ENCODE results near the gene FRRS1. TPM values are rescaled to one million over a fixed set of nuclear protein-coding genes. Genes with fewer than 3 reads are reported as not detected.

The FRRS1 gene
- total RNA-seq, 3 donors from 2014 or later = 0.82 to 0.86 (median 0.84) TPM

DNA sequence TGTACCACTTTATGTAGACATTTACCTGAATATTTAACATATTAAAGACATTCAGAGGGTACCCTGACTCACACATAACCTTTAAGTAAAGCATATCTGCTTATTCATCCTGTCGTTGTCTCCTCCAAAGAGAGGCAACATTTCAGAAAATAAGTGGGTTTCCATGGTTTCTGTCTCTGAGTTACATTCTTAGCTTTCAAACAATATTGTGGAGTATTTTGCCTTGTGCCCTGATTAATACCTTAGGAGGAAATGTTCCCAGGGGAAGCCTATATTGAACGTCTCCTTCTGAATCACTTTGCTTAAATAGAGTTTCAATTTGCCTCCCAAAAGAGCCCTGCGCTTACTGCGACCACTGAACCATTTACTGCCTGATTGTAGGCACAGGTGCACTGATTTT is 94.4 kb downstream of the FRRS1 start:
- no peak for ATAC-seq
- no peaks in the 10 kb centered on the region for H3K36me3 Mint-ChIP-seq (ENCODE audit: insufficient read depth)

DNA sequence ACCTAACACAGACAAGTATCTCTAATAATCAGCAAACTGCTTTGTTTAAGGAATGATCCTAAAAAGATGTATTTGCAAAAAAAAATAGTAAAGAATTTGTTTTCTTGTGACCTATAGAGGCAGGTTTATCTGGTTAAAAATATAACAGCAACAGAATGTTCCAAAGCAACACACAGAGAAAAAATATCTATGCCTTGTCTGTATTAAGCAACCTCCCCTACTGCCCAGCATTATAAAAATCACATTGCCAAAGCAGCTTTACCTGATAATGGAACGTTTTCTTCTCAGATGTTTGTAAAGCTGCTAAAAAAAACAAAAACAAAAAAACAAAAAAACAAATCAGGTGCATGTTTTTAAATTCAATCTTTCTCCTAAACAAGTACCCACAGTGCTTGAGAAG is 95.9 kb downstream of the FRRS1 start:
- Mint-ChIP-seq H3K9me3 (no peaks in the 10 kb centered on the region), H3K27me3 (ENCODE audit: low read depth) (peaks cover 23% of the 10 kb centered on the region), H3K4me3 (no peak overlapping the region), H3K4me1 (ENCODE audit: low read depth) (no peaks in the 10 kb centered on the region), H3K36me3 (ENCODE audit: insufficient read depth) (no peaks in the 10 kb centered on the region)
- DNase-seq (no peak), ATAC-seq (no peak)

More for the DNA sequence above, 94.4 kb downstream of the FRRS1 start:
- Mint-ChIP-seq H3K9me3 (no peaks in the 10 kb centered on the region), H3K4me3 (no peak overlapping the region), H3K4me1 (ENCODE audit: low read depth) (no peaks in the 10 kb centered on the region), H3K27me3 (ENCODE audit: low read depth) (peaks cover 23% of the 10 kb centered on the region)
- DNase-seq = no peak

DNA sequence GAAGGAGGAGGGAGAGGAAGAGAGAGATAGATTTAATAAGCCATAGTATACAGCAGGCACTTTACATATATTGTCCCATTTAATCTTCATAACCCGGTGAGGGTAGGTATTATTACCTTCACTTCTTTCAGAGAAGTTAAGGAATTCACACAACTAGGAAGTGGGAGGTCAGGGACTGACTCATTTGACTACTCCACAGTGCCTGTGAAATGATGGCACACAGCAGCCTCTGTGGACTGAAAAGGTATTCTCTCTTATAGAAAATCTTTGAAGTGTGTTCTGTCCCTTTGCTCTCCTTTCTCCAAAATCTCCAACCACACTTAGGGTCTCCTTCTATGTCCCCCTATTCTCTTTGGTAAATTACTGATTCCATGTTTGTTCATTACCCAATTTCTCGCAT is 96.6 kb downstream of the FRRS1 start:
- DNase-seq = no peak
- Mint-ChIP-seq H3K4me3 (no peak overlapping the region), H3K9me3 (no peaks in the 10 kb centered on the region), H3K4me1 (ENCODE audit: low read depth) (no peaks in the 10 kb centered on the region), H3K36me3 (ENCODE audit: insufficient read depth) (no peaks in the 10 kb centered on the region), H3K27me3 (ENCODE audit: low read depth) (peaks cover 23% of the 10 kb centered on the region)
- no peak for ATAC-seq

DNA sequence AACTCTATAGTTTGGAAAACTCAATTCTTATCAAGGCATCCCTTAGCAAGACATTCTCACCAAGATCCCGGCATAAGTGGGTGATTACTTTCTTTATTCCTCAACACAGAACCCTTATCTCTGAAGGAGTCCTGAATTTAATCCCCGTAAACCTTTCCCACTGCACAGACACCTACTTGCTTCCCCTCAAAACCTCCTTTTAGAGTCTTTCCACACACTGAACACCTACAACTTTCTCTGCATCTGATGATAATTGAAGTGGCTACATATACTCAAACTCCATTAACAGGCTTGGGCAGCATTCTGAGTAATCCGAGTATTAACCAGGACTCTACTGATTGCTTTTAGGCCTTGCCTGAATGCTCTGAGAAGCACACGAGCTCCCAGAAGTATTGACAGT is 97.1 kb downstream of the FRRS1 start:
- ATAC-seq (no peak), DNase-seq (no peak)
- Mint-ChIP-seq H3K4me3 (no peak overlapping the region), H3K4me1 (ENCODE audit: low read depth) (no peaks in the 10 kb centered on the region), H3K27me3 (ENCODE audit: low read depth) (peaks cover 23% of the 10 kb centered on the region), H3K9me3 (no peaks in the 10 kb centered on the region), H3K36me3 (ENCODE audit: insufficient read depth) (no peaks in the 10 kb centered on the region)

DNA sequence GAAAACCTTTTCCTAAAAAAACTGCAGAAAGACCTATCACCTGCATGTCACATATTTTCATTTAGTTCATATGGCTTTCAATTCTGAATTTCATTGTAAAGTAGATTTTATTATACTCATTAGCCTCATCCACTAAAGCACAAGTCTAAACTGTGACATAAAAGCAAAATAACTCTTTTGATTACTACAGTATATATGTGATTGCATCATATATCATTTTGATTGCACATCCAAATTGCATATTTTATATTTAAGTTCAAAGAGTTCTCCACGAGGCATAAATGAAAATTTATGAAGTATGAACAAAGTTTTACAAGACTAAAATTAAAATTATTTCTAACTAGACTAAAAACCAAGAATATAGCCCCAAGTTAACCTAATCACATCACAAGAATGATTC is 101.2 kb downstream of the FRRS1 start:
- Mint-ChIP-seq H3K4me3 (no peak overlapping the region), H3K27me3 (ENCODE audit: low read depth) (peaks cover 10% of the 10 kb centered on the region), H3K4me1 (ENCODE audit: low read depth) (no peaks in the 10 kb centered on the region), H3K9me3 (no peaks in the 10 kb centered on the region), H3K36me3 (ENCODE audit: insufficient read depth) (no peaks in the 10 kb centered on the region)
- DNase-seq (no peak), ATAC-seq (no peak)

DNA sequence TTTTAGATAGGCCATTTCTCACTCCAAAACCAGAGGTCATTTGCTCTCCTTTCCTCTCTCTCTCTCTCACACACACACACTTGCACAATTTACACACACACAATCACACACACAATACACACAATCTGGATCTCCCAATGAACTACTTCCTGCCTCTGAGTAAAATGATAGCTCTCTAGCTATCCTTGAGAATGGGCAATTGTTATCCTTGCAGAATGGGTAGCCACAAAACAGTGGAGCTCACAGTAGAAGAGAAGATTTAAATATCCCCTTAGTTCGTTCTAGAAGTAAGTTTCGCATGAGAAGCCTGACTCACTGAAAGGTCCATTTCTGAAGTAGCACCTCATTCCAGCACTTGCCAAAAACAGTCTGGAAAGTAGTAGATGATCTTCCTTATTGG is 102.9 kb downstream of the FRRS1 start:
- H3K4me3 Mint-ChIP-seq = no peak overlapping the region
- H3K9me3 Mint-ChIP-seq = no peaks in the 10 kb centered on the region
- peaks cover 7% of the 10 kb centered on the region for H3K27me3 Mint-ChIP-seq (ENCODE audit: low read depth)
- H3K4me1 Mint-ChIP-seq (ENCODE audit: low read depth) = no peaks in the 10 kb centered on the region
- ATAC-seq (no peak), DNase-seq (no peak)
- no peaks in the 10 kb centered on the region for H3K36me3 Mint-ChIP-seq (ENCODE audit: insufficient read depth)

DNA sequence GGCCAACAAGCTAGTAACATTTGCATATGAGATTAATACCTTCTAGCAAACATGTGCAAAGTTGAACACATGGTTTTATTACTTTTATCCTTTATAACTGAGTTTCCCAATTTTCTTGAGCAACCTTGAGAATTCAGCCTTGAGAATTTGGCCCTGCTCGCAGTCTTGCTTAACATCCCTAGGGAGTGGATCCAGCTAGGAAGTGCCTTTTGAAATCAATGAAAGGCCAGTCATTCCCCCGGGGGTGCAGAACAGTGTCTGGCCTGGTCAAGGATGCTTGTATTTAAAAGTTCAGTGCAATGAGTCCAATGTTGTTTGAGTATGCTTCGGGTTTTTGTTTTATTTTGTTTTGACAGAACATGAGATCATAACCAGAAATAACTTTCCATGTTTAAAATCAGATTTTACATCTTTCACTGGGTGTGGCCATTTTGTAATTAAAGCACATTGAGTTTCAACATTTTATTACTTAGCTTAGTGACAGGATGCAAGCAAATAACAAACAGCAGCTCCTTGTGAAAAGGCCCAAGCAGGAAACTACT is 103.8 kb downstream of the FRRS1 start:
- H3K4me1 Mint-ChIP-seq (ENCODE audit: low read depth) = no peaks in the 10 kb centered on the region
- no peak for DNase-seq
- no peaks in the 10 kb centered on the region for H3K9me3 Mint-ChIP-seq
- no peaks in the 10 kb centered on the region for H3K36me3 Mint-ChIP-seq (ENCODE audit: insufficient read depth)
- peaks cover 4% of the 10 kb centered on the region for H3K27me3 Mint-ChIP-seq (ENCODE audit: low read depth)
- ATAC-seq = no peak
- no peak overlapping the region for H3K4me3 Mint-ChIP-seq

DNA sequence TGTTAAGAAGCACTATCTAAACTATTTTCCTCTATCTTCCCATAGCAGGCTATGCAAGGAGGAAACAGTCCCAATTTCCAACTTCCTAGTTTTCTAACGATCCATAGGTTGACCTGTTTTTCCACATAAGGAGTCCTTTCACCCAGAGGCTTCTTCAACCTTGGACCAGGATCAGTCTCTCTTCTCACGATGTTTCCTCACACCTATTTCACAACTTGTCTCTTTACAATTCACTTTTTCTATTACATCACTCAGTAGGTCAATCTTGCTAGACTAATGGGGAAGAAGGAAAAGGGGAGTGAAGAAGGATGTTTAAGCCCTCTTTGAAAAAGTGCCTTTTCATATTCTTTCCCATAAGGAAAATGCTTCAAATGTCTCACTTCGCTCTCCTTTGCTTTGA is 104.7 kb downstream of the FRRS1 start:
- ATAC-seq (no peak), DNase-seq (no peak)
- H3K27me3 Mint-ChIP-seq (ENCODE audit: low read depth) = peaks cover 2% of the 10 kb centered on the region
- H3K36me3 Mint-ChIP-seq (ENCODE audit: insufficient read depth) = no peaks in the 10 kb centered on the region
- no peak overlapping the region for H3K4me3 Mint-ChIP-seq
- no peaks in the 10 kb centered on the region for H3K9me3 Mint-ChIP-seq
- no peaks in the 10 kb centered on the region for H3K4me1 Mint-ChIP-seq (ENCODE audit: low read depth)

DNA sequence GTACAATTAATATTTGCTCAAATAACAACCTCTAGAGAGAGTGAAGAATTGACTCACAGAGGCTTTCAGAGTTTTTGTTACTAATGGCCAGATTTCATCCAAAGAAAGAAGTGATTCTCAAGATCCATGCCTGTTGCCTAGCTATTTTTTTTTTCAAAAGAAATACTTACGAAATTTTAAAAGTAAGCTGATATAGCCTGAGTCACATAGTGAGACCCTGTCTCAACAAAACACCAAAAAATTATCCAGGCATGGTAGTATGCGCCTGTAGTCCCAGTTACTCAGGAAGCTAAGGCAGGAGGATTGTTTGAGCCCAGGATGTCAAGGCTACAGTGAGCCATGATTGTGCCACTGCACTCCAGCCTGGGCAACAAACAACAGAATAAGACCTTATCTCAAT is 105.9 kb downstream of the FRRS1 start:
- no peak overlapping the region for H3K4me3 Mint-ChIP-seq
- ATAC-seq (no peak), DNase-seq (no peak)
- no peaks in the 10 kb centered on the region for H3K4me1 Mint-ChIP-seq (ENCODE audit: low read depth)
- peaks cover 2% of the 10 kb centered on the region for H3K27me3 Mint-ChIP-seq (ENCODE audit: low read depth)
- no peaks in the 10 kb centered on the region for H3K36me3 Mint-ChIP-seq (ENCODE audit: insufficient read depth)
- H3K9me3 Mint-ChIP-seq = no peaks in the 10 kb centered on the region

DNA sequence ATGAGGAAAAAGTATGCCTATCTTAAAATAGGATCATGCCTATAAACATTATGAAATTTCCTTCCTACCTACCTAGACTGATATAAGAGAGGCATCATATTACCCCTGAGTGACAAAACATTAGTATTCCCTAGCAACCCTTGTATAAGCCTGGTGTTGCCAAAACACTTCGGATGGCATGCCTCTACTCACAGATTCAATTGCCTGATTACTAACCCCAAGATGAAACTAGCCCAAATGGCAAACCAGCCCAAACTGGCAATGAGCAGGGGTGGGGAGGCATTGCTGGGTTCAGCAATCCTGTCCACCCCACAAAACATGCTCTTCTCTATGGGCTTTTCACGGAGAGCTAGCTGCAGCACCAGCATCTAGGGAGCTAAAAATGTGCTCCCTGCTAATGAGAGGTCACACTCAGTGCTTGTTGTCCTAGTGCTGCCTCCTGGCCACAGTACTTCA is 106.7 kb downstream of the FRRS1 start:
- Mint-ChIP-seq H3K4me1 (ENCODE audit: low read depth) (no peaks in the 10 kb centered on the region), H3K36me3 (ENCODE audit: insufficient read depth) (no peaks in the 10 kb centered on the region), H3K9me3 (no peaks in the 10 kb centered on the region), H3K27me3 (ENCODE audit: low read depth) (peaks cover 2% of the 10 kb centered on the region), H3K4me3 (no peak overlapping the region)
- ATAC-seq (no peak), DNase-seq (no peak)

Other genes starting within 250 kb of the FRRS1 start
- not detected for gene PALMD, start 120.5 kb downstream of the FRRS1 start, total RNA-seq
- gene AGL, start 83.7 kb upstream of the FRRS1 start, total RNA-seq = 10 to 100 TPM; 13.8 to 16.1 (median 14.8) TPM
- gene SLC35A3, start 203.4 kb upstream of the FRRS1 start, total RNA-seq = 10 to 100 TPM; 14.0 to 18.5 (median 16.9) TPM